GM12878 (cell line): ENCODE results near the gene GID8. TPM values are rescaled to one million over a fixed set of nuclear protein-coding genes. Genes with fewer than 3 reads are reported as not detected.

ENCODE experiments used
- ATAC-seq: fragments of 200-7000 bp; cut with Tn5 transposase; 3 replicates; pipeline ENCODE4 v1.9.1; 2020; ENCODE audit warnings: mild to moderate bottlenecking, moderate library complexity
- BruUV-seq: library from RNA; stranded (reverse); fragments of 400-500 nt; replicated peaks from 2 replicates; lab custom pipeline; 2021; lab: Mats Ljungman, UMichigan
- CTCF ChIA-PET: fragments of 300-600 bp; sonication (Branson Sonifier 250); formaldehyde crosslinking; extraction: SDS; loops from one replicate; lab custom pipeline; 2021; ENCODE audit warnings: inconsistent platforms; lab: Yijun Ruan, JAX
- POLR2A ChIA-PET: fragments of 350-600 bp; formaldehyde crosslinking; extraction: SDS; loops from one replicate; lab custom pipeline; 2021; ENCODE audit warnings: inconsistent platforms; lab: Charles Lee
- RAD21 ChIA-PET: fragments of 300-600 bp; sonication (Branson Sonifier 250); formaldehyde crosslinking; loops from one replicate; lab custom pipeline; 2023; ENCODE audit warnings: antibody characterized with exemption; ENCODE audit not compliant: unreplicated experiment; lab: Charles Lee
- SMC1A ChIA-PET: fragments of 300-600 bp; sonication (Branson Sonifier 250); formaldehyde crosslinking; loops from one replicate; lab custom pipeline; 2023; ENCODE audit not compliant: unreplicated experiment, uncharacterized antibody; lab: Charles Lee
- DNase-seq: peaks from one replicate; pipeline ENCODE4 v3.0.0-alpha.2; 2011; ENCODE audit warnings: low read depth, low spot score
- FAIRE-seq: peaks from 3 replicates; lab custom pipeline; 2011; peaks lifted over from hg19 to GRCh38; lab: Jason Lieb, UNC
- H2AFZ ChIP-seq: 2 replicates; pipeline ENCODE4 v1.6.0; 2011; ENCODE audit warnings: low read depth, low read length, control low read depth; ENCODE audit not compliant: control insufficient read depth
- H3K27ac ChIP-seq: 2 replicates; pipeline ENCODE4 v1.5.1; 2011; ENCODE audit warnings: control low read depth; ENCODE audit not compliant: control insufficient read depth, insufficient read depth
- H3K27me3 ChIP-seq, 2 experiments: replicated peaks in 1 of 2; 2 replicates each; pipeline versions ENCODE4 v1.6.0 to v1.6.1; 2011; ENCODE audit warnings: low read length in 1 of 2; ENCODE audit not compliant: control insufficient read depth in 2 of 2, insufficient read depth in 2 of 2
- H3K36me3 ChIP-seq, 2 experiments: 2 replicates each; pipeline ENCODE4 v1.5.1; 2011; ENCODE audit warnings: low read length in 1 of 2; ENCODE audit not compliant: control insufficient read depth in 2 of 2, insufficient read depth in 2 of 2
- H3K4me1 ChIP-seq: 2 replicates; pipeline ENCODE4 v1.6.1; 2011; ENCODE audit warnings: mild to moderate bottlenecking, low read length, moderate library complexity, mixed read lengths; ENCODE audit not compliant: control insufficient read depth, insufficient read depth
- H3K4me2 ChIP-seq: 2 replicates; pipeline ENCODE4 v1.6.0; 2011; ENCODE audit warnings: control low read depth; ENCODE audit not compliant: control insufficient read depth, insufficient read depth
- H3K4me3 ChIP-seq: fragments of 200-600 bp; sonication (generic); 2 replicates; pipeline ENCODE4 v1.5.1; 2016
- H3K79me2 ChIP-seq: 2 replicates; pipeline ENCODE4 v1.6.0; 2011; ENCODE audit warnings: low read length; ENCODE audit not compliant: control insufficient read depth, insufficient read depth
- H3K9ac ChIP-seq: 2 replicates; pipeline ENCODE4 v1.8.0; 2011; ENCODE audit warnings: low read length, control low read depth, mixed read lengths; ENCODE audit not compliant: control insufficient read depth, insufficient read depth
- H3K9me3 ChIP-seq: replicated peaks from 3 replicates; pipeline ENCODE4 v1.5.1; 2011; ENCODE audit warnings: mild to moderate bottlenecking, low read length; ENCODE audit not compliant: control insufficient read depth, insufficient read depth
- H4K20me1 ChIP-seq: 2 replicates; pipeline ENCODE4 v1.6.0; 2011; ENCODE audit not compliant: control insufficient read depth, insufficient read depth
- EP300 ChIP-seq, 2 experiments: fragments of 150-350 bp in 1 of 2; IDR thresholded peaks; 2 replicates each; pipeline ENCODE4 v1.6.1; 2011 to 2012; ENCODE audit warnings: low read depth in 2 of 2, low read length in 2 of 2, borderline replicate concordance in 1 of 2, improper control_type of control experiment in 1 of 2, inconsistent platforms in 1 of 2; ENCODE audit not compliant: control insufficient read depth in 1 of 2
- HCFC1 ChIP-seq: fragments of 150-350 bp; IDR thresholded peaks from 2 replicates; pipeline ENCODE4 v1.6.1; 2014; ENCODE audit warnings: low read length
- HDGF ChIP-seq: fragments of 450-650 bp; IDR thresholded peaks from 2 replicates; pipeline ENCODE4 v1.6.1; 2016; ENCODE audit warnings: antibody characterized with exemption
- MEF2B ChIP-seq: fragments of 450-650 bp; IDR thresholded peaks from 2 replicates; pipeline ENCODE4 v1.6.1; 2018; ENCODE audit warnings: mild to moderate bottlenecking, moderate library complexity; ENCODE audit not compliant: partially characterized antibody, poor library complexity, severe bottlenecking
- NR2C2 ChIP-seq: IDR thresholded peaks from 2 replicates; pipeline ENCODE4 v1.6.1; 2011; ENCODE audit warnings: borderline replicate concordance, low read depth; ENCODE audit not compliant: control insufficient read depth, insufficient read length
- PKNOX1 ChIP-seq: fragments of 450-650 bp; IDR thresholded peaks from 2 replicates; pipeline ENCODE4 v1.6.1; 2016; ENCODE audit warnings: mild to moderate bottlenecking
- PML ChIP-seq: IDR thresholded peaks from 2 replicates; pipeline ENCODE4 v1.6.1; 2012; ENCODE audit warnings: low read length, inconsistent platforms
- POLR2A ChIP-seq: IDR thresholded peaks from 2 replicates; pipeline ENCODE4 v1.6.1; 2011; ENCODE audit warnings: low read depth, mild to moderate bottlenecking, low read length
- POLR2AphosphoS2 ChIP-seq: IDR thresholded peaks from 2 replicates; pipeline ENCODE4 v1.6.1; 2011; ENCODE audit warnings: low read depth, mild to moderate bottlenecking, low read length, improper control_type of control experiment, moderate library complexity
- REST ChIP-seq: IDR thresholded peaks from 2 replicates; pipeline ENCODE4 v1.6.1; 2012; ENCODE audit warnings: mild to moderate bottlenecking, low read depth, low read length
- TCF12 ChIP-seq: IDR thresholded peaks from 2 replicates; pipeline ENCODE4 v1.6.1; 2011; ENCODE audit warnings: low read depth, mild to moderate bottlenecking, low read length
- WGBS: methylation state at CpG from one replicate; pipeline ENCODE4 v1.1.6; 2016; ENCODE audit warnings: low lambda C conversion rate; ENCODE audit not compliant: insufficient replicate concordance, insufficient coverage; ENCODE audit errors: missing lambda C conversion rate; 5-methylcytosine and 5-hydroxymethylcytosine counted together
- in situ Hi-C: fragments of 300-500 bp; cut with MboI; formaldehyde crosslinking; loops from 9 replicates; pipeline ENCODE4 v1.14.3; 2018; ENCODE audit warnings: mixed read lengths
- intact Hi-C: fragments of 100-400 bp; cut with micrococcal nuclease; formaldehyde crosslinking; loops from one replicate; pipeline ENCODE4 v1.14.2; 2022; ENCODE audit not compliant: unreplicated experiment
- polyA plus RNA-seq, 11 experiments: library from polyadenylated mRNA; depleted of rRNA in 4 of 11; unstranded in 6 of 11; stranded (reverse) in 5 of 11; fragments of >200 nt; fragmentation: Nextera tagmentation in 4 of 11; fragmentation: Illumina TruSeq in 1 of 11; extraction: Ambion mirVana in 4 of 11; extraction: Trizol in 1 of 11; gene quantifications; 1 replicate in 1 of 11; 2 replicates in 10 of 11; pipeline versions ENCODE4 v1.2.1 to v1.2.3, GENCODE V29; 2011 to 2016; ENCODE audit warnings: inconsistent platforms in 2 of 11, missing spikeins in 2 of 11, low read depth in 1 of 11
- total RNA-seq, 4 experiments: library from RNA; depleted of rRNA in 3 of 4; stranded (reverse); fragments of >200 nt in 3 of 4; fragmentation: Illumina TruSeq in 1 of 4; extraction: Trizol in 1 of 4; gene quantifications; 2 replicates each; pipeline versions ENCODE4 v1.2.1 to v1.2.3, GENCODE V29; 2013 to 2021

Gene GID8
- total and polyA plus RNA-seq, 10 of the 15 experiments (the other 5 are each of a cell fraction or from before 2014, with no cell fraction given) = 12.0 to 33.8 (median 22.2) TPM

DNA sequence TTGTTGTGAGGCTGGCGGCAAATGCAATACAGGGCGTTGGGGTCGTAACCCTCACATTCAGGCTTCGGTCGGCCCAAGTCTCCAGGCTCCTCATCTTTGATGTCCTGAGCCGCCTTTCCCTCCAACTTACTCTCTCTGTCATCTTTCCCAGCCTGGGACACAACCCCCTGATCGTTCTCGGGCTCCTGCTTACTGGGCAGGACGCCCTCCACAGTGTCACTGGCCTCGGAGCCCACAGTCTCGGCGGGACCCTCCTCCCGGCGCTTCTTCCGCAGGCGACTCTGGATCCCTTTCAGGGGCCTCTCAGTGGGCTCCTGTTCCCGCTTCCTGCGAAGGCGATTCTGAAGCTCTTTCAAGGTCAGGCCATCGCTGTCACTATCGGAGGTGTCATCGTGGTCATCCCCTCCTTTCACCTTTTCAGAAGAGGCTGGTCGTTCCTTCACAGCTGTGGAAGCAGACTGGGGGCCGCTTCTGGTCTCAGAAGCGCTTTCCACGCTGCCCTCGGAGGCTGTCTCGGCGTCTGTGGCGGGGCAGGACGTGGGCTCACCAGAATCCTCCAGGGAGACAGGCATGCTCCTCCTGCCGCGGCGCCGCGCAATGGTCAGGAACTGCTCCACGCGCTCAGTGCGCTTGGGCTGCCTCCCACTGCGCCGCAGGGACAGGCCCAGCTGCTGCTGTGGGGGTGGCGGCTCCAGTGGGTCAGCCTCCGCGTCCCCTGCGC is 27.0 kb upstream of the GID8 start:
- TF ChIP-seq PKNOX1 (no peak), HCFC1 (no peak), POLR2A (peak; percentile 49), HDGF (no peak)
- no peak for FAIRE-seq
- H2AFZ ChIP-seq = no peak overlapping the region
- H3K9me3 ChIP-seq = no peaks in the 10 kb centered on the region
- ChIA-PET RAD21 (no interaction called here), SMC1A (no interaction called here), CTCF (interaction anchor here (1.7 to 12.5 kb wide), 2 partner anchors 10 to 42 kb away, joined by 4 to 92 read pairs; no protein-coding TSS in a partner anchor), POLR2A (interaction anchor here (1.2 to 1.5 kb wide), 2 partner anchors 11 to 43 kb away, joined by 3 to 4 read pairs; no protein-coding TSS in a partner anchor)
- no peak overlapping the region for H3K9ac ChIP-seq
- no peaks in the 10 kb centered on the region for H3K27me3 ChIP-seq
- H4K20me1 ChIP-seq = peaks cover 6% of the 10 kb centered on the region
- H3K4me2 ChIP-seq = no peak overlapping the region
- peaks cover 3% of the 10 kb centered on the region; the same call in 1 of the 2 replicates for H3K4me1 ChIP-seq
- no peak overlapping the region for H3K27ac ChIP-seq
- no peak overlapping the region for H3K4me3 ChIP-seq
- in situ Hi-C loops (no loop called here), intact Hi-C loops (no loop called here)
- peaks cover 36% of the 10 kb centered on the region for H3K79me2 ChIP-seq
- no peak for ATAC-seq
- DNase-seq = no peak
- peaks cover 25 to 41% of the 10 kb centered on the region in 2 experiments for H3K36me3 ChIP-seq
- 98% methylated on average over 45 of the region's 45 CpGs for WGBS
- BruUV-seq = TSS peak; percentile 7

DNA sequence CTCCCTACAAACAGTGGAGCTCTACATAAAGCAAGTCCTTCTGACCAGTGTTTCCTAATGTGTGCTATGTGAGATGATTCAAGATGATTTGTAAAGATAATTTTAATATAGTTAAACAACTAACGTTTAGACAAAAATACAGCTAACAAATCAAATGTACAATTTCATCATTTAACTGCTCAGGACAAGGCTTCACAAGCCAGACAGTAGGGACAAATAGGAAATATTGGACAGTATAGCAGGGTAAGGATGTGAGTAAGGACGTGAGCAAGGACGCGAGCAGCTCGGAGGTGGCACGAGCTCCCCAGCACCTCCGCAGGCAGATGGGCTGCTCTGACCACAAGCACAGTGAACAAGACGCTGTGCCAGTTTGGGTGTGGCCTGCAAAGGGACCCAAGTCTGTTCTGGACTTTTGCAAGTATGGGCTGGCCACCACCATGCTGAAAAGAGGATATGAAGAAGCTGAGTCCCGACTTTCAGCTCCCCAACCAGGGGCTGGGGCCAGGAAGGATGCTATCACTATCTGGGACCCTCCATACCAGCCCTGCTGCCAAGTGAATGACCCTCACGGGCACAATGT is 26.2 kb upstream of the GID8 start:
- Histone ChIP-seq H3K27ac (no peak overlapping the region), H3K4me2 (no peak overlapping the region), H3K79me2 (peaks cover 44% of the 10 kb centered on the region), H2AFZ (no peak overlapping the region), H3K9ac (no peak overlapping the region), H4K20me1 (peaks cover 10% of the 10 kb centered on the region), H3K4me1 (peaks cover 3% of the 10 kb centered on the region; the same call in 1 of the 2 replicates), H3K36me3 (peaks cover 23 to 34% of the 10 kb centered on the region in 2 experiments), H3K4me3 (no peak overlapping the region), H3K9me3 (no peaks in the 10 kb centered on the region), H3K27me3 (no peaks in the 10 kb centered on the region)
- no TSS peak for BruUV-seq
- intact Hi-C loops (no loop called here), in situ Hi-C loops (no loop called here)
- ChIA-PET CTCF (interaction anchor here (1.0 to 12.5 kb wide), 5 partner anchors 11 to 104 kb away, joined by 3 to 92 read pairs (median 4); no protein-coding TSS in a partner anchor), RAD21 (no interaction called here), SMC1A (interaction anchor here (0.7 to 1.2 kb wide), 4 partner anchors 10 to 98 kb away, joined by 3 read pairs; no protein-coding TSS in a partner anchor), POLR2A (interaction anchor here (1.2 to 1.5 kb wide), 2 partner anchors 12 to 42 kb away, joined by 3 to 4 read pairs; no protein-coding TSS in a partner anchor)
- DNase-seq (no peak), ATAC-seq (no peak), FAIRE-seq (no peak)
- WGBS = 89% methylated on average over 10 of the region's 10 CpGs
- TF ChIP-seq TCF12 (no peak), PML (no peak), EP300 (IDR thresholded peaks at IDR 0.05; ENCODE audit: borderline replicate concordance in 1 of 2, control insufficient read depth in 1 of 2, low read depth in 2 of 2, low read length in 2 of 2) (no peak), POLR2AphosphoS2 (no peak), MEF2B (no peak), REST (no peak), NR2C2 (no peak), HDGF (no peak)
